Endothelial cell of umbilical vein (primary cell): ENCODE results near the gene TJP1.

Source experiments
- CTCF ChIP-seq, 2 donors: IDR thresholded peaks; 1 replicate in 1 of 2; 2 replicates in 1 of 2; pipeline ENCODE4 v1.5.1; 2011; ENCODE audit warnings: low read length in 2 of 2, mild to moderate bottlenecking in 2 of 2, moderate library complexity in 2 of 2, control low read depth in 1 of 2, inconsistent platforms in 1 of 2, low read depth in 1 of 2; ENCODE audit not compliant: insufficient read depth in 1 of 2; ENCODE audit errors: extremely low read depth in 1 of 2
- FOS ChIP-seq: IDR thresholded peaks from 2 replicates; pipeline ENCODE4 v1.6.1; 2011; ENCODE audit warnings: mild to moderate bottlenecking, low read length, moderate library complexity, borderline replicate concordance; ENCODE audit not compliant: insufficient read depth

- TF ChIP-seq CTCF (IDR thresholded peaks at IDR 0.05; ENCODE audit: extremely low read depth in 1 of 2, insufficient read depth in 1 of 2, low read depth in 1 of 2, low read length in 2 of 2) (no peak), FOS (no peak)
Observed at GRCh38 chr15:29866337-29866736, 44.1 kb upstream of the TJP1 start.
